DMS79 treated with DMSO at 0.1 percent for 48 hours (cell line): ENCODE measurements around the gene FGL2.
"Not testable (repeated sequence)": the region's sequence is repeated elsewhere in the genome, so short reads cannot be mapped to it uniquely, and the experiment has no call there.

Experiments
- DNase-seq: peaks from one replicate; lab custom pipeline; 2025; lab: John Stamatoyannopoulos, UW

The FGL2 gene

GRCh38 chr7:77216181-77216845 lies 16.7 kb upstream of the FGL2 start:
- no peak for DNase-seq

GRCh38 chr7:77209479-77210139 lies 10.0 kb upstream of the FGL2 start:
- no peak for DNase-seq

GRCh38 chr7:77208416-77208815 lies 8.8 kb upstream of the FGL2 start:
- no peak for DNase-seq

DNA sequence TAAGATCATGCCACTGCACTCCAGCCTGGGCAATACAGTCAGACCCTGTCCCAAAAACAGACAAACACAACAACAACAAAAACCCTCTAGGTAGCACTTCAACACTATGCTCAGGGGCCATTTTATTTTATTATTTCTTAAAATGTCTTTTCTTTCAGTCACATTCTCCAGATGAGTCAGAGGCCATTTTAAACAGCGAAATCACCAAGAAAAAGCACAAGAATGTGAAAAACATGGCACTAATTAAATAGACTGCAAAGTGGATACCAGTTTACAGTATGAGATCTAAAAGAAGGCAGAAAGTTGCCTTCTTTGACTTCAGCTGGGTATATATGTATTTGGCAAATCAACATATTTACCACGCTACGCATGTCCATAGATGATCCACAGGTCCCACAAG lies 6.1 kb upstream of the FGL2 start:
- no peak for DNase-seq

DNA sequence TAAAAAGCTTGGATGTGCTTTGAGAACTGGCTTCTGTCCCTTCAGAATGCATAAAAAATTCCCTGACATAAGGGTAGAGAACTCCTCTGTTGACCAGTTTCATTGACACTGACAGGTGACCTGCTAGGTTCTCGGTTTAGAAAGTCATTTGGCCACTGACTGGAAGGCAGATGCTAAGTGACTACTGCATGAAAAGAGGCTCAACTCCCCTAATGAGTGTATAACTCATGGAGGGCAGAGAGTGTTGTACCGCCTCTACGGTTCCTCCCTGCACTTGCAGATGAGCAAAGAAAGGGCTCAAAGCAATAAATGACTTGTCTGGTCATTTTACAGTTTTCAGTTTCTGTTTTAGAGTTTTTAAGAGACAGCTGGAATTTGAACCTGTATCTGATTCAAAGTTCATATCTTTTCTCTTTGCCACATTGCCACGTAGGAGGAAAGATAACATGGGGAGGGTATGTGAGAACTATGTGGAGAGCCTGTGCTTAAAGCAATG lies 2.9 kb upstream of the FGL2 start:
- DNase-seq: no peak

GRCh38 chr7:77200542-77200941 lies 923 bp upstream of the FGL2 start:
- no peak for DNase-seq

DNA sequence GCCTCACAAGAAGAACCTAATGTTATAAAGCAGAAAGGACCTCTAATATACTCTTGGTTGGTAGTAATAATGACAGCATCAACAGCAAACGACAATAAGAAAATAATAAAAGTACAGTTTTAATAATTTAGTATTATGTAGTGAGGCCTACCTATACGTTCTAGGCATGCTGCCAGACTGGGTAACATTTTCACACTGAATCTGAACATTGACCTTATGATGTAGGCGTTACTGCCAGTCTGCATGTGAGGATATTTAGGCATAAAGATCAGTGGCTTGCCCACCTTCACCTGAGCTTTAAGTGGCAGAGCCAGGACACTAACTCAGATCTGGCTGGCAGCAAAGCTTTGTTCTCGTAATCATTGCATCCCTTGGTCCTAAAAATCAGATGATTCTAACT lies 2.5 kb downstream of the FGL2 start:
- DNase-seq: no peak

- no peak for DNase-seq
Observed at GRCh38 chr7:77188731-77189437, 10.7 kb downstream of the FGL2 start.

DNA sequence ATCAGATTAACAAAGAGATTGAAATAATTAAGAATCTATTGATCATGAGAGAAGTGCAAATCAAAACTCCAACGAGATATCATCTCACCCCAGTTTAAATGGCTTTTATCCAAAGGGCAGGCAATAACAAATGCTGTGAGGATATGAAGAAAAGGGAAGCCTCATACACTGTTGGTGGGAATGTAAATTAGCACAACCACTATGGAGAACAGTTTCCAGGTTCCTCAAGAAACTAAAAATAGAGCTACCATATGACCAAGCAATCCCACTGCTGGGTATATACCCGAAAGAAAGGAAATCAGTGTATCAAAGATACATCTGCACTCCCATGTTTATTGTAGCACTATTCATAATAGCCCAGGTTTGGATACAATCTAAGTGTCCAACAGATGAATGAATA lies 13.8 kb downstream of the FGL2 start:
- DNase-seq: no peak

GRCh38 chr7:77184990-77185389 lies 14.6 kb downstream of the FGL2 start:
- DNase-seq: no peak

- no peak for DNase-seq
Observed at GRCh38 chr7:77184463-77184862, 15.2 kb downstream of the FGL2 start.

GRCh38 chr7:77182261-77182660 lies 17.4 kb downstream of the FGL2 start:
- no peak for DNase-seq

GRCh38 chr7:77181734-77182133 lies 17.9 kb downstream of the FGL2 start:
- DNase-seq: no peak

GRCh38 chr7:77181015-77181595 lies 18.5 kb downstream of the FGL2 start:
- no peak for DNase-seq

DNA sequence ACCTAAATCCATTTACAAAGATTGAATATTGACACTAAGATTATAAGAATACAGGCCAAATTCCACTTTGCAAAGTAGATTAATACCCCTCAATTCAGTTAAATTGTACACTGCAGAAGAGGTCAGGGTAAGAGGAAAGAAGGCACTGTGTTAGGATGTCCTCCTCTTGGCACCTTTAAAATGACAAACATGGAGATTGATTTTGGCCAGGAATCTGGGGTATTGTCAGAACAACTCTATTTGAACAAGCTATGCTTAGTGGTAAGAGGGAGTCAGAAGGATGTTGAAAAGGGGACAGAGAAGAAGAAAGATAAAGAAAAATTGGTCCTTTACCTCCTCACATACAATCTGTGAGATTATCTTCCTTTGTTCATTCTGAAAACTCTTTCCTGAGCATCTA lies 21.6 kb downstream of the FGL2 start:
- DNase-seq: not testable (repeated sequence)

GRCh38 chr7:77177321-77177904 lies 22.2 kb downstream of the FGL2 start:
- DNase-seq: not testable (repeated sequence)

DNA sequence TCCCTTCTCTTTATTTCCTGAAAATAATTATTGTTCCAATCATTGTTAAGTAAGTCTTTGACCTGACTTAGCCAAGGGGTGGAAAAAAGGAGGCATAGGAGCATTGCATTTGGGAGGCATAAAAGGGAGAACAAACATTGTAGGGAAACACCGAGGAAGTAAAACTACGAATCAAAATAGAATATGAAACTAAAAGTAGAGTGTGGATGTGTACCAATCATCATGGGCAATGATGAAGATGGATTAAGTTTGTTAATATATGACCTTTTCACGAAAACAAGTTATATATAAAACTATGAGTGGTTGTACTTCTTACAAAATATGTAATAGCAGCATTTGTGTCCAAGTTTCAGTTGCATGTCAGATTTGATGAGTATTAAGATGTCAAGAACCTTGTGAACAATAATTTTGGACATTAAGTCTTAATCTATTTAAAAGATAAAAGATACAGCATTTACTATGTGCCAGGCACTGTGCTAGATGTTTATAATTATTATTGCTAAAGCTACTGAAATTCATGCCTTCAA lies 24.3 kb downstream of the FGL2 start:
- DNase-seq: not testable (repeated sequence)

DNA sequence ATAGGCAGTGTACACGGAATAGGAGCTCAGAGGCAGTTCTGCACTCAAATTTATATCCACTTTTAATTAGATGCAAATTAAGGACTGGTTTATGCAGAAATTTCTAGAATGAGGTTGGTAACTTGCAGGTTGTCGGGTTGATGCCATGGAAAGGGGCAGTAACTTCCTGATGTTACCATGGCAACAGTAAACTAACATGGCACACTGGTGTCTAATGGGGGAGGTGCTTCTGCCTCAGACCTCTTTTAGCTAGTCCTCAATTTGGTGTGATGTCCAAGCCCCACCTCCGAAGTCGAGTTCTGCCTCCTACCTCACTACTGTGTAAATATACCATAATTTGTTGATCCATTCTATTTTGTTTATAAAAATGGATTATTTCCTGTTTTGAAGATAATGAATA lies 25.2 kb downstream of the FGL2 start:
- DNase-seq: not testable (repeated sequence)

- not testable (repeated sequence) for DNase-seq
Observed at GRCh38 chr7:77172437-77173172, 27.0 kb downstream of the FGL2 start.

DNA sequence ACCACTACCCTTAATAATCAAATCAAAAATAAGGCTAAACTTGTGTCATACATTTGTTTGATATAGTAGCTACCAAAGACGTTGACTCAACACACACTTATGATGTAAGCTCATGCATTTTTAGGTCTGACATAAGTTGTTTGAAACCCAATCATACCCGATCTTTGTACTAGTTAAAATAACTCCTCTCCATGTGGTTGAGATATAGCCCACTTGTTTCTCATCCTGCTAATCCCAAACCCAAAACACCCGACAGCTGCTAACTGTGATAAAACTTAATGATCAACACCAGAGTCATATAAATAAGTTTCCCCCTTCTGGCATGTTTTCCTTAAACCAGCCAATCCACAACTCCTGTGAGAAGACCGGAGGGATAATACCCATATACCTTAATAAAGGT lies 28.5 kb downstream of the FGL2 start:
- DNase-seq: not testable (repeated sequence)

GRCh38 chr7:77157446-77157845 lies 42.2 kb downstream of the FGL2 start:
- DNase-seq: no peak
